Measurements from ENCODE around the gene LCOR. TPM values are rescaled to one million over a fixed set of nuclear protein-coding genes. Genes with fewer than 3 reads are reported as not detected.
"Not testable (repeated sequence)": the region's sequence is repeated elsewhere in the genome, so short reads cannot be mapped to it uniquely, and the experiment has no call there.

LCOR gene
- total RNA-seq, 2 donors from 2014 or later = 20.2 to 21.3 TPM

- intact Hi-C loops (cut with DNase I) = loop anchor here in 1 of 2 donors (10.0 kb wide), 1 partner anchor 111 kb away; no protein-coding TSS in a partner anchor
- no peak for ATAC-seq
These were observed 81.8 kb downstream of the LCOR start for GRCh38 chr10:96913906-96914305.

GRCh38 chr10:96917628-96918027, 85.5 kb downstream of the LCOR start:
- intact Hi-C loops (cut with DNase I) = loop anchor here in 1 of 2 donors (5.0 to 10.0 kb wide), 2 partner anchors 85 to 107 kb away; partner anchors contain the start of gene LCOR
- ATAC-seq (no peak), DNase-seq (no peak)

More at GRCh38 chr10:96913906-96914305, 81.8 kb downstream of the LCOR start:
- no peak for DNase-seq

GRCh38 chr10:96918214-96919002, 86.3 kb downstream of the LCOR start:
- intact Hi-C loops (cut with DNase I) = loop anchor here in 1 of 2 donors (5.0 to 10.0 kb wide), 2 partner anchors 86 to 106 kb away; partner anchors contain the start of gene LCOR
- DNase-seq (no peak), ATAC-seq (no peak)

GRCh38 chr10:96919785-96920430, 87.8 kb downstream of the LCOR start:
- ATAC-seq (no peak), DNase-seq (no peak)
- intact Hi-C loops (cut with DNase I) = loop anchor here in 1 of 2 donors (5.0 to 10.0 kb wide), 2 partner anchors 88 to 105 kb away; partner anchors contain the start of gene LCOR

DNA sequence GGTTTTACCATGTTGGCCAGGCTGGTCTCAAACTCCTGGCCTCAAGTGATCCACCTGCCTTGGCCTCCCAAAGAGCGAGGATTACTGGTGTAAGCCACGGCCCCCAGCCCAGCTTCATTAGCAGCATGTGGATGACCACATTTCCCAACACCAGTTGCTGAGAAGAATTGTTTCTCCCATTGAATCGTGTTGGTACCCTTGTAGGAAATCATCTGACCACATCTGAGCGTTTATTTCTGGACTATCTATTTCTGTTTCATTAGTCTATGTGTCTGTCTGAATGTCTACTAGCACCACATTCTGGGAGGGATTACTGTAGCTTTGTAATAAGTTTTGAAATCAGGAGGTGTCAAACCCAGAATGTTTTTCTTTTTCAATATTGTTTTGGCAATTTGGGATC, 89.6 kb downstream of the LCOR start:
- no peak for ATAC-seq
- intact Hi-C loops (cut with DNase I) = no loop called here
- DNase-seq = no peak

- intact Hi-C loops (cut with DNase I) = no loop called here
- DNase-seq (no peak), ATAC-seq (no peak)
These were observed 91.2 kb downstream of the LCOR start for GRCh38 chr10:96922978-96923948.

DNA sequence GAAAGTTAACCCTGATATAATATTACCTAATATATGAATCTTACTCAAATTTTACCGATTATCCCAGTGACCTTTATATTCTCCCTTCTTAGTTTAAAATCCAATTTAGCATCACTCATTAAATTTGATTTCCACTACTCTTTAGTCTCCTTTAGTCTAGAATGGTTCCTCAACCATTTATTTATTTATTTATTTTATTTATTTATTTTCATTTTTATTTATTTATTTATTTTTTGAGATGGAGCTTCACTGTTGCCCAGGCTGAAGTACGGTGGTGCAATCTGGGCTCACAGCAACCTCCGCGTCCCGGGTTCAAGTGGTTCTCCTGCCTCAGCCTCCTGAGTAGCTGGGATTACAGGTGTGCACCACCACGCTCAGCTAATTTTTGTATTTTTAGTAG, 92.8 kb downstream of the LCOR start:
- intact Hi-C loops (cut with DNase I) = no loop called here
- ATAC-seq (no peak), DNase-seq (no peak)

- no peak for DNase-seq
- ATAC-seq = no peak
- intact Hi-C loops (cut with DNase I) = no loop called here
These were observed 98.4 kb downstream of the LCOR start for GRCh38 chr10:96930469-96930868.

- ATAC-seq (no peak), DNase-seq (no peak)
- intact Hi-C loops (cut with DNase I) = no loop called here
These were observed 103.0 kb downstream of the LCOR start for GRCh38 chr10:96935148-96935547.

GRCh38 chr10:96935810-96936209, 103.7 kb downstream of the LCOR start:
- intact Hi-C loops (cut with DNase I) = no loop called here
- no peak for ATAC-seq

GRCh38 chr10:96943161-96943560, 111.1 kb downstream of the LCOR start:
- not testable (repeated sequence) for ATAC-seq, DNase-seq

More at GRCh38 chr10:96935810-96936209, 103.7 kb downstream of the LCOR start:
- DNase-seq = no peak

DNA sequence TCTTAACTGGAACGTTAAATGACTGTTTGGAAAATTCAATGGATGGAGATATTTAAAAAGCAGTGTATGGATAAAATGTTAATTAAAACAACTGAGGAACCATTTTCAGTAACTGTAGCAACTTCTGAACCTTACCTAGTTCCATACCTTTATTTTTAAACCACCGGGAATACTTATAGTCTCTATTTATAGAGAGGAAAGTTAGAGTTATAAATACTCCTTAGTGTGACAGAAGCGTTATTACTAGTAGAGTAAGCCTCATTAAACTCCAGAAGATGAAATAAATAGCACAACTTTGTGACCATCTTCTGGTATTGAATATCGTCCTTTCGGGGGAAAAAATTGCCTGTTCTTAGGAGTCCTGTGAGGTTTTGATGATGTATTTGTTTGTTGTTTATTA, 114.9 kb downstream of the LCOR start:
- intact Hi-C loops (cut with DNase I) = no loop called here
- DNase-seq (no peak), ATAC-seq (no peak)

More at GRCh38 chr10:96943161-96943560, 111.1 kb downstream of the LCOR start:
- intact Hi-C loops (cut with DNase I) = not testable (repeated sequence)

- DNase-seq (no peak), ATAC-seq (no peak)
- intact Hi-C loops (cut with DNase I) = no loop called here
These were observed 117.1 kb downstream of the LCOR start for GRCh38 chr10:96949039-96949683.

DNA sequence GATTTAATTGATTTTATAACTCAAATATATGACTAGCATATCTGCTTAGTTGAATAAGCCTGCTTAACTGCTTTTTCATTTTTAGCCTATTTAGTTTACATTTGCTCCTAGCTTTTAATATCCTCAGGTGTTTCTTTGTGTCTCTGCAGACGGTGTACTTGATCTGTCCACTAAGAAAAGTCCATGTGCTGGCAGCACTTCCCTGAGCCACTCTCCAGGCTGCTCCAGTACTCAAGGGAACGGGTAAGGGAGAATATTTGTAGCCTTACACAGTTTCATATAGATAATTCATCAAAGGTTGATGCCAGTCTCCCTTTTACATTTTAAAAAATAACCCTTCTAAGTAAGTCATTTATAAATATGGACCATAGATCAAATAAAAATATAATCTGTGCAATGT, 119.9 kb downstream of the LCOR start:
- ATAC-seq (no peak), DNase-seq (no peak)
- intact Hi-C loops (cut with DNase I) = no loop called here

DNA sequence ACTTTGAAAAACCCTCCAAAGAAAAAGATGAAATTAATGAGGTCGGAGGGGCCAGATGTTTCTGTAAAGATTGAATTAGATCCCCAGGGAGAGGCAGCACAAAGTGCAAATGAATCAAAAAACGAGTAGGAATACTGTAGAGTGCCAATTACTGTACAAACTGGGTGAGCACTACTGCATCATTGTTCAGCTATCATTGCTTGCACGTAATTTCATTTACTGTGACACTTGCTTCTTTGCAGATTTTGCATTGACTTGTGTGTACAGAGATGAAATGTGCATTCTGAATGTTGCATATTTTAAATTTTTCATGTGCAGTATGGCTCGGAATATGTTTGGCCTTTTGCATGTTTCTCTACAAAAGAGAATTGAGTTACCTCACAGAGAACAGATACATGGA, 123.7 kb downstream of the LCOR start:
- intact Hi-C loops (cut with DNase I) = no loop called here
- ATAC-seq = no peak
- no peak for DNase-seq

- intact Hi-C loops (cut with DNase I) = no loop called here
- DNase-seq (no peak), ATAC-seq (no peak)
These were observed 126.0 kb downstream of the LCOR start for GRCh38 chr10:96958071-96958470.

DNA sequence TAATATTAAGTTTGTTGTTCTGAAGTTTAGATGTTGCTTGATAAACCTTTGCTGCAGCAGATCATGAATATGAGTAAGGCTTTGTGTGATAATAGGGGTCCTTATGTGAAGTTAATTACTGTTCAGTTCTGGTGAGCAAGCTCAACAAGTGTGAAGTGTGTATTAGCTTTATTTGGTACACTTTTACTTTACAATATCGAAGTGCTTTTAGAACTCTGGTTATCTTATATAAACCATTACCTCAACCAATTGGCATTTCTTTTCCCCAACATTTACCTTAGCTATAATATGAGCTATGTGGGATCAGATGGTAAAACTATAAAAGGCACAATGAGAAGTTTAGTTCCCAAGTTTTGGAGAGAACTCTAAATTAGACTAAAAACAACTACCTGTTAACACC, 127.6 kb downstream of the LCOR start:
- no peak for ATAC-seq
- no peak for DNase-seq
- intact Hi-C loops (cut with DNase I) = no loop called here

- DNase-seq = no peak
- ATAC-seq = no peak
- intact Hi-C loops (cut with DNase I) = no loop called here
These were observed 128.8 kb downstream of the LCOR start for GRCh38 chr10:96960872-96961271.

GRCh38 chr10:96964131-96964530, 132.0 kb downstream of the LCOR start:
- no peak for ATAC-seq
- intact Hi-C loops (cut with DNase I) = no loop called here

More at GRCh38 chr10:96964131-96964530, 132.0 kb downstream of the LCOR start:
- no peak for DNase-seq

All from left cardiac atrium (tissue), 4 donors.